Upper lobe of left lung (tissue), 6 donors: ENCODE results near the gene C17orf107. TPM values are rescaled to one million over a fixed set of nuclear protein-coding genes. Genes with fewer than 3 reads are reported as not detected.

Source experiments
- ATAC-seq, 2 donors: fragments of 200-7000 bp; cut with Tn5 transposase; one replicate each; pipeline ENCODE4 v1.9.1; 2022; ENCODE audit warnings: mild to moderate bottlenecking in 2 of 2, moderate library complexity in 2 of 2; ENCODE audit not compliant: low FRiP score in 2 of 2
- DNase-seq, 2 donors: peaks; one replicate each; pipeline ENCODE4 v3.0.0-alpha.2; 2019 to 2020
- H3K27ac ChIP-seq, 4 donors: fragments of 200-600 bp; sonication (generic); one replicate each; pipeline ENCODE4 v1.5.1; 2016 to 2019
- H3K27me3 ChIP-seq, 4 donors: fragments of 200-600 bp; sonication (generic); one replicate each; pipeline ENCODE4 v1.5.1; 2017 to 2019
- H3K36me3 ChIP-seq, 4 donors: fragments of 200-600 bp; sonication (generic); one replicate each; pipeline ENCODE4 v1.5.1; 2016 to 2019
- H3K4me1 ChIP-seq, 4 donors: fragments of 200-600 bp; sonication (generic); one replicate each; pipeline ENCODE4 v1.5.1; 2018 to 2019
- H3K4me3 ChIP-seq, 4 donors: fragments of 200-600 bp; sonication (generic); one replicate each; pipeline ENCODE4 v1.5.1; 2017 to 2019; ENCODE audit warnings: mild to moderate bottlenecking in 2 of 4, moderate library complexity in 1 of 4
- H3K9me3 ChIP-seq, 4 donors: fragments of 200-600 bp; sonication (generic); one replicate each; pipeline ENCODE4 v1.5.1; 2018 to 2019
- CTCF ChIP-seq, 6 experiments: fragments of 450-650 bp in 4 of 6; fragments of 200-600 bp in 2 of 6; sonication (generic) in 2 of 6; IDR thresholded peaks; one replicate each; pipeline ENCODE4 v1.5.1; 2016 to 2019; ENCODE audit warnings: antibody characterized with exemption in 6 of 6
- EP300 ChIP-seq, 4 donors: sonication (generic); formaldehyde crosslinking; IDR thresholded peaks; one replicate each; pipeline ENCODE4 v1.5.1; 2017; ENCODE audit warnings: antibody characterized with exemption in 4 of 4, control low read depth in 2 of 4
- POLR2A ChIP-seq, 4 donors: fragments of 450-650 bp; IDR thresholded peaks; one replicate each; pipeline ENCODE4 v1.5.1; 2016 to 2017; ENCODE audit warnings: antibody characterized with exemption in 4 of 4, mild to moderate bottlenecking in 2 of 4
- POLR2AphosphoS5 ChIP-seq, 2 donors: sonication (generic); formaldehyde crosslinking; IDR thresholded peaks; one replicate each; pipeline ENCODE4 v1.5.1; 2017; ENCODE audit warnings: antibody characterized with exemption in 2 of 2
- WGBS, 2 donors: methylation state at CpG; one replicate each; pipeline ENCODE4 v1.1.5; 2017 to 2018; 5-methylcytosine and 5-hydroxymethylcytosine counted together
- total RNA-seq, 6 donors: library from RNA; depleted of rRNA in 4 of 6; stranded (reverse); fragments of >200 nt in 4 of 6; gene quantifications; one replicate each; pipeline versions ENCODE4 v1.1.0 to v1.2.1, GENCODE V29; 2016 to 2021
- donor health status: DM: no; HTN: no; CAD: no; lungs with moderate emphysema.
- donor health status: DM: no; HTN: yes; CAD: no; lungs with severe emphysema.

The C17orf107 gene
- total RNA-seq, 6 donors from 2014 or later, result 2.6 to 6.3 (median 3.4) TPM

- H3K4me3 ChIP-seq, result no peak overlapping the region
- H3K36me3 ChIP-seq, result peaks cover 0 to 3% (median 0%) of the 10 kb centered on the region in 4 donors
- WGBS, 2 donors, result 73 to 74% methylated on average over 2 of the region's 2 CpGs
- TF ChIP-seq POLR2A (IDR thresholded peaks at IDR 0.05), result no peak
- TF ChIP-seq EP300 (IDR thresholded peaks at IDR 0.05), result no peak
- TF ChIP-seq POLR2AphosphoS5 (IDR thresholded peaks at IDR 0.05), result no peak
- no peak for TF ChIP-seq CTCF (IDR thresholded peaks at IDR 0.05)
- no peak overlapping the region for H3K27ac ChIP-seq
- no peak for DNase-seq
- H3K27me3 ChIP-seq, result no peaks in the 10 kb centered on the region
- no peaks in the 10 kb centered on the region for H3K9me3 ChIP-seq
- ATAC-seq, result no peak
- peaks cover 0 to 5% (median 1%) of the 10 kb centered on the region in 4 donors for H3K4me1 ChIP-seq
Measured at GRCh38 chr17:4870855-4871254, 28.5 kb upstream of the C17orf107 start.

GRCh38 chr17:4872786-4873185 lies 26.6 kb upstream of the C17orf107 start:
- H3K4me3 ChIP-seq, result no peak overlapping the region
- ATAC-seq, result peak; percentile 68 to 73
- TF ChIP-seq POLR2AphosphoS5 (IDR thresholded peaks at IDR 0.05), result no peak
- TF ChIP-seq POLR2A (IDR thresholded peaks at IDR 0.05), result peak in 1 of 4 donors; percentile 11
- 32 to 52% methylated on average over 8 of the region's 8 CpGs for whole genome bisulfite sequencing, 2 donors
- H3K36me3 ChIP-seq, result peaks cover 0 to 3% (median 0%) of the 10 kb centered on the region in 4 donors
- no peaks in the 10 kb centered on the region for H3K9me3 ChIP-seq
- peak overlapping the region; percentile 25 to 61 (median 36) for H3K27ac ChIP-seq
- peaks cover 0 to 5% (median 1%) of the 10 kb centered on the region in 4 donors for H3K4me1 ChIP-seq
- DNase-seq, result peak in 1 of 2 donors; percentile 31
- H3K27me3 ChIP-seq, result no peaks in the 10 kb centered on the region

GRCh38 chr17:4877089-4877488 lies 22.2 kb upstream of the C17orf107 start:
- no peak for TF ChIP-seq POLR2A (IDR thresholded peaks at IDR 0.05)
- TF ChIP-seq CTCF (IDR thresholded peaks at IDR 0.05), result no peak
- no peak for TF ChIP-seq EP300 (IDR thresholded peaks at IDR 0.05)
- TF ChIP-seq POLR2AphosphoS5 (IDR thresholded peaks at IDR 0.05), result no peak
- peak overlapping the region in 1 of 4 donors; percentile 1 for H3K27ac ChIP-seq
- ATAC-seq (peak in 1 of 2 donors; percentile 34), DNase-seq (no peak)
- peaks cover 0 to 5% (median 2%) of the 10 kb centered on the region in 4 donors for H3K4me1 ChIP-seq
- no peak overlapping the region for H3K4me3 ChIP-seq
- 66 to 83% methylated on average over 5 of the region's 5 CpGs for WGBS, 2 donors
- peaks cover 0 to 30% (median 21%) of the 10 kb centered on the region in 4 donors for H3K36me3 ChIP-seq
- H3K9me3 ChIP-seq, result no peaks in the 10 kb centered on the region
- no peaks in the 10 kb centered on the region for H3K27me3 ChIP-seq

GRCh38 chr17:4879601-4880000 lies 19.7 kb upstream of the C17orf107 start:
- TF ChIP-seq POLR2AphosphoS5 (IDR thresholded peaks at IDR 0.05) (no peak), CTCF (IDR thresholded peaks at IDR 0.05) (no peak), POLR2A (IDR thresholded peaks at IDR 0.05) (no peak), EP300 (IDR thresholded peaks at IDR 0.05) (no peak)
- H3K4me3 ChIP-seq, result no peak overlapping the region
- no peak overlapping the region for H3K27ac ChIP-seq
- DNase-seq, result peak in 1 of 2 donors; percentile 42
- ATAC-seq, result peak; percentile 4 to 47
- 49 to 72% methylated on average over 4 of the region's 4 CpGs for WGBS, 2 donors
- peaks cover 0 to 3% (median 0%) of the 10 kb centered on the region in 4 donors for H3K4me1 ChIP-seq
- H3K36me3 ChIP-seq, result peaks cover 4 to 42% (median 27%) of the 10 kb centered on the region in 4 donors
- no peaks in the 10 kb centered on the region for H3K27me3 ChIP-seq
- no peaks in the 10 kb centered on the region for H3K9me3 ChIP-seq

GRCh38 chr17:4880857-4881256 lies 18.5 kb upstream of the C17orf107 start:
- H3K9me3 ChIP-seq, result no peaks in the 10 kb centered on the region
- DNase-seq, result no peak
- 84 to 86% methylated on average over 15 of the region's 15 CpGs for WGBS, 2 donors
- no peak for TF ChIP-seq POLR2AphosphoS5 (IDR thresholded peaks at IDR 0.05)
- TF ChIP-seq POLR2A (IDR thresholded peaks at IDR 0.05), result no peak
- no peak for TF ChIP-seq EP300 (IDR thresholded peaks at IDR 0.05)
- TF ChIP-seq CTCF (IDR thresholded peaks at IDR 0.05), result no peak
- H3K36me3 ChIP-seq, result peaks cover 8 to 55% (median 39%) of the 10 kb centered on the region in 4 donors
- ATAC-seq, result no peak
- H3K4me1 ChIP-seq, result peaks cover 0 to 3% (median 0%) of the 10 kb centered on the region in 4 donors
- H3K27me3 ChIP-seq, result no peaks in the 10 kb centered on the region
- no peak overlapping the region for H3K27ac ChIP-seq
- H3K4me3 ChIP-seq, result no peak overlapping the region
